Fibroblast of lung (primary cell): ENCODE data around the gene IL1RN. TPM values are rescaled to one million over a fixed set of nuclear protein-coding genes. Genes with fewer than 3 reads are reported as not detected.

Source experiments
- DNase-seq, 2 donors: peaks; one replicate each; pipeline versions ENCODE4 v3.0.0 to v3.0.0-alpha.2; 2010; ENCODE audit warnings: low read depth in 2 of 2
- H2AFZ ChIP-seq: 2 replicates; pipeline ENCODE4 v1.5.1; 2012; ENCODE audit warnings: low read length, control low read depth, inconsistent platforms
- H3K27ac ChIP-seq: 2 replicates; pipeline ENCODE4 v1.5.1; 2011; ENCODE audit warnings: low read length, control low read depth; ENCODE audit not compliant: insufficient read depth
- H3K27me3 ChIP-seq: 2 replicates; pipeline ENCODE4 v1.5.1; 2011; ENCODE audit warnings: mild to moderate bottlenecking, low read length; ENCODE audit not compliant: control insufficient read depth, insufficient read depth
- H3K36me3 ChIP-seq: 2 replicates; pipeline ENCODE4 v1.5.1; 2011; ENCODE audit warnings: low read length; ENCODE audit not compliant: control insufficient read depth, insufficient read depth
- H3K4me1 ChIP-seq: 2 replicates; pipeline ENCODE4 v1.5.1; 2011; ENCODE audit warnings: low read length; ENCODE audit not compliant: control insufficient read depth, insufficient read depth; ENCODE audit errors: extremely low read depth
- H3K4me2 ChIP-seq: 2 replicates; pipeline ENCODE4 v1.5.1; 2011; ENCODE audit warnings: low read length, control low read depth; ENCODE audit not compliant: insufficient read depth; ENCODE audit errors: extremely low read depth
- H3K4me3 ChIP-seq, 4 experiments: fragments of 200-600 bp in 1 of 4; sonication (generic) in 1 of 4; replicated peaks in 1 of 4; 2 replicates each; pipeline ENCODE4 v1.5.1; 2011 to 2016; ENCODE audit warnings: low read length in 4 of 4, low read depth in 3 of 4, mild to moderate bottlenecking in 3 of 4, control low read depth in 2 of 4, inconsistent platforms in 1 of 4, mixed read lengths in 1 of 4; ENCODE audit not compliant: insufficient read depth in 1 of 4; ENCODE audit errors: control extremely low read depth in 1 of 4
- H3K79me2 ChIP-seq: 2 replicates; pipeline ENCODE4 v1.5.1; 2012; ENCODE audit warnings: mild to moderate bottlenecking, low read length, inconsistent platforms; ENCODE audit not compliant: control insufficient read depth, insufficient read depth
- H3K9ac ChIP-seq: 2 replicates; pipeline ENCODE4 v1.5.1; 2011; ENCODE audit warnings: mild to moderate bottlenecking, low read length, control low read depth; ENCODE audit not compliant: insufficient read depth
- H3K9me3 ChIP-seq: 2 replicates; pipeline ENCODE4 v1.5.1; 2012; ENCODE audit warnings: low read depth, low read length; ENCODE audit not compliant: control insufficient read depth, insufficient read depth
- H4K20me1 ChIP-seq: 2 replicates; pipeline ENCODE4 v1.5.1; 2011; ENCODE audit warnings: low read length; ENCODE audit not compliant: control insufficient read depth, insufficient read depth; ENCODE audit errors: extremely low read depth
- EZH2 ChIP-seq: IDR thresholded peaks from 2 replicates; pipeline ENCODE4 v1.5.1; 2012; ENCODE audit warnings: low read length, control low read depth, mild to moderate bottlenecking; ENCODE audit errors: missing control alignments
- polyA plus RNA-seq, 2 donors: library from polyadenylated mRNA; depleted of rRNA in 1 of 2; stranded (reverse) in 1 of 2; unstranded in 1 of 2; fragments of >200 nt; gene quantifications; 2 replicates each; pipeline ENCODE4 v1.2.1, GENCODE V29; 2011 to 2012; ENCODE audit warnings: missing spikeins in 1 of 2
- total RNA-seq: library from RNA; depleted of rRNA; stranded (reverse); fragments of >200 nt; gene quantifications from 2 replicates; pipeline ENCODE4 v1.2.1, GENCODE V29; 2014
- TF ChIP-seq, protein P1 (sequence below), 2 donors: IDR thresholded peaks in 1 of 2; conservative IDR thresholded peaks in 1 of 2; 1 replicate in 1 of 2; 2 replicates in 1 of 2; pipeline ENCODE4 v1.5.1; 2011 to 2012; ENCODE audit warnings: low read length in 2 of 2, control low read depth in 1 of 2, inconsistent platforms in 1 of 2, low read depth in 1 of 2, mild to moderate bottlenecking in 1 of 2

The IL1RN gene
- total and polyA plus RNA-seq, 2 donors (not counting 1 experiment from before 2014, with no cell fraction given), result 0.06 TPM; not detected in 1

DNA sequence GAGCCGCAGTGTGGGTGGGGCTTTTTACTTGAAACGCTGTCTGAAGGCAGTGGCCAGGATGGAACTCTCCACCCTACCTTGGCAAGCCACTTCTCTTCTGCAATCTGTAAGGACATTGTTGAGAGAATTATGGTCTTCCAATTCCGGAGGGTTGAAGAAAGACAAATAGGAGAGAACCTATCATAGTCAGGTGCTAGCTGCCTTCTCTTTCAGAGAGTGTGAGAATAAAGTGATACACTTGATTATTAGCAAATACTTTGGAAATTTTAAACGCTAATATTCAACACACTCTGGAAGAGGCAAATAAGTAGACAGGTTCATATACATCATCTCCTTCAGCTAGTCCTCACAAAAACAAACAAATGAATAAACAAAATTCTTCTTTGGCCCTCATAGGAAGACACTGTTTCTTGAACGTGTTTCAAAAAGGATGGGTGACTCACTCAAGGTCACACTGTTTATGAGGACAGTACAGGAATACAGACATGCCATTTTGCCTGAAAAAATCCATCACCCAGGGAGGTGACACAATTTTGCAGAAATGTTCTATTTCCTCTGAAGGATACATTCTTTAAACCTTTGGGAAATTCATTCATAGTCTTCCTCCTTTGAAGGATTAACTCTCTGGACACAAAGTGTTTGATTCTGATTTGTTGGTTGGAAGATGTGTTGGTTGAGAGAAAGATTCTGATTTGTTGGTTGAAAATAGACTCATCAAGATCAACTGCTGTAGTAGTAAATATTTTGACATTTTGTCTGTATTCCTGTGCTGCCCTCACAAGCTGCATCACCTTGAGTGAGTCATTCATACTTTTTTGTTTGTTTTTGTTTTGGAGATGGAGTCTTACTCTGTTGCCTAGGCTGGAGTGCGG, 2.2 kb upstream of the IL1RN start:
- Histone ChIP-seq H4K20me1 (no peaks in the 10 kb centered on the region), H3K27me3 (peaks cover 6% of the 10 kb centered on the region), H2AFZ (no peak overlapping the region), H3K4me2 (no peak overlapping the region), H3K9ac (no peak overlapping the region), H3K4me1 (no peaks in the 10 kb centered on the region), H3K79me2 (no peaks in the 10 kb centered on the region), H3K27ac (no peak overlapping the region), H3K4me3 (no peak overlapping the region), H3K36me3 (no peaks in the 10 kb centered on the region), H3K9me3 (no peaks in the 10 kb centered on the region)
- TF ChIP-seq, protein P1, sequence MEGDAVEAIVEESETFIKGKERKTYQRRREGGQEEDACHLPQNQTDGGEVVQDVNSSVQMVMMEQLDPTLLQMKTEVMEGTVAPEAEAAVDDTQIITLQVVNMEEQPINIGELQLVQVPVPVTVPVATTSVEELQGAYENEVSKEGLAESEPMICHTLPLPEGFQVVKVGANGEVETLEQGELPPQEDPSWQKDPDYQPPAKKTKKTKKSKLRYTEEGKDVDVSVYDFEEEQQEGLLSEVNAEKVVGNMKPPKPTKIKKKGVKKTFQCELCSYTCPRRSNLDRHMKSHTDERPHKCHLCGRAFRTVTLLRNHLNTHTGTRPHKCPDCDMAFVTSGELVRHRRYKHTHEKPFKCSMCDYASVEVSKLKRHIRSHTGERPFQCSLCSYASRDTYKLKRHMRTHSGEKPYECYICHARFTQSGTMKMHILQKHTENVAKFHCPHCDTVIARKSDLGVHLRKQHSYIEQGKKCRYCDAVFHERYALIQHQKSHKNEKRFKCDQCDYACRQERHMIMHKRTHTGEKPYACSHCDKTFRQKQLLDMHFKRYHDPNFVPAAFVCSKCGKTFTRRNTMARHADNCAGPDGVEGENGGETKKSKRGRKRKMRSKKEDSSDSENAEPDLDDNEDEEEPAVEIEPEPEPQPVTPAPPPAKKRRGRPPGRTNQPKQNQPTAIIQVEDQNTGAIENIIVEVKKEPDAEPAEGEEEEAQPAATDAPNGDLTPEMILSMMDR (conservative IDR thresholded peaks at IDR 0.05 in 1 of 2, IDR thresholded peaks at IDR 0.05 in 1 of 2; ENCODE audit: low read depth in 1 of 2, low read length in 2 of 2), result no peak
- no peak for TF ChIP-seq EZH2
- peak in 1 of 2 donors; percentile 6 for DNase-seq

DNA sequence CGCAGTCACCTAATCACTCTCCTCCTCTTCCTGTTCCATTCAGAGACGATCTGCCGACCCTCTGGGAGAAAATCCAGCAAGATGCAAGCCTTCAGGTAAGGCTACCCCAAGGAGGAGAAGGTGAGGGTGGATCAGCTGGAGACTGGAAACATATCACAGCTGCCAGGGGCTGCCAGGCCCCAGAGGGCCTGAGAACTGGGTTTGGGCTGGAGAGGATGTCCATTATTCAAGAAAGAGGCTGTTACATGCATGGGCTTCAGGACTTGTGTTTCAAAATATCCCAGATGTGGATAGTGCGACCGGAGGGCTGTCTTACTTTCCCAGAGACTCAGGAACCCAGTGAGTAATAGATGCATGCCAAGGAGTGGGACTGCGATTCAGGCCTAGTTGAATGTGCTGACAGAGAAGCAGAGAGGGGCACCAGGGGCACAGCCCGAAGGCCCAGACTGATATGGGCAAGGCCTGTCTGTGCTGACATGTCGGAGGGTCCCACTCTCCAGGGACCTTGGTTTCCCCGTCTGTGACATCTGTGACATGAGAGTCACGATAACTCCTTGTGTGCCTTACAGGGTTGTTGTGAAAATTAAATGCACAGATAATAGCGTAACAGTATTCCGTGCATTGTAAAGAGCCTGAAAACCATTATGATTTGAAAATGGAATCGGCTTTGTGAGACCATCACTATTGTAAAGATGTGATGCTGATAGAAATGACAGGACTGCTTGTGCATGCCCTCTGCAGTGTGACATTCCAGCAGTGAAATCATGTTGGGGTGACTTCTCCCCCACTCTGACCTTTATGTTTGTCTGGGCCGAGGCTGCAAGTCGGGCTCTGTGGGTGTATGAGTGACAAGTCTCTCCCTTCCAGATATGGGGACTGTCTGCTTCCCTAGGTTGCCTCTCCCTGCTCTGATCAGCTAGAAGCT, 510 bp downstream of the IL1RN start:
- TF ChIP-seq, protein P1 (conservative IDR thresholded peaks at IDR 0.05 in 1 of 2, IDR thresholded peaks at IDR 0.05 in 1 of 2; ENCODE audit: low read depth in 1 of 2, low read length in 2 of 2), result no peak
- TF ChIP-seq EZH2, result no peak

DNA sequence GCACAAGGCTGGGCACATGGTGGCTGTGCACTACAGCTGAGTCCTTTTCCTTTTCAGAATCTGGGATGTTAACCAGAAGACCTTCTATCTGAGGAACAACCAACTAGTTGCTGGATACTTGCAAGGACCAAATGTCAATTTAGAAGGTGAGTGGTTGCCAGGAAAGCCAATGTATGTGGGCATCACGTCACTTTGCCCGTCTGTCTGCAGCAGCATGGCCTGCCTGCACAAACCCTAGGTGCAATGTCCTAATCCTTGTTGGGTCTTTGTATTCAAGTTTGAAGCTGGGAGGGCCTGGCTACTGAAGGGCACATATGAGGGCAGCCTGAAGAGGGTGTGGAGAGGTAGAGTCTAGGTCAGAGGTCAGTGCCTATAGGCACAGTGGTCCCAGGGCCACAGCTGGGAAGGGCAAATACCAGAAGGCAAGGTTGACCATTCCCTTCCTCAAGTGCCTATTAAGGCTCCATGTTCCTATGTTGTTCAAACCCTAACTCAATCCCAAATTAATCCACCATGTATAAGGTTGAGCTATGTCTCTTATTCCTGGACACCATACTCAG, 2.2 kb downstream of the IL1RN start:
- Histone ChIP-seq H3K27me3 (no peaks in the 10 kb centered on the region), H3K36me3 (no peaks in the 10 kb centered on the region), H3K4me2 (no peak overlapping the region), H3K9me3 (no peaks in the 10 kb centered on the region), H3K4me1 (no peaks in the 10 kb centered on the region), H3K79me2 (no peaks in the 10 kb centered on the region), H2AFZ (no peak overlapping the region), H4K20me1 (no peaks in the 10 kb centered on the region), H3K4me3 (no peak overlapping the region), H3K9ac (no peak overlapping the region), H3K27ac (no peak overlapping the region)
- no peak for DNase-seq
- no peak for TF ChIP-seq EZH2
- TF ChIP-seq, protein P1 (conservative IDR thresholded peaks at IDR 0.05 in 1 of 2, IDR thresholded peaks at IDR 0.05 in 1 of 2; ENCODE audit: low read depth in 1 of 2, low read length in 2 of 2), result no peak

More for the DNA sequence above, 510 bp downstream of the IL1RN start:
- no peaks in the 10 kb centered on the region for H3K79me2 ChIP-seq
- no peak overlapping the region for H2AFZ ChIP-seq
- no peak overlapping the region for H3K4me3 ChIP-seq
- H3K4me2 ChIP-seq, result no peak overlapping the region
- no peaks in the 10 kb centered on the region for H3K36me3 ChIP-seq
- H4K20me1 ChIP-seq, result no peaks in the 10 kb centered on the region
- no peaks in the 10 kb centered on the region for H3K4me1 ChIP-seq
- no peaks in the 10 kb centered on the region for H3K27me3 ChIP-seq
- H3K27ac ChIP-seq, result no peak overlapping the region
- DNase-seq, result no peak
- H3K9me3 ChIP-seq, result no peaks in the 10 kb centered on the region
- H3K9ac ChIP-seq, result no peak overlapping the region
